GM18502 (cell line): ENCODE measurements around the gene EIF4B.
A peak's percentile ranks its signal among the peaks of the same experiment; 100 is the strongest.

ENCODE experiments used
- ATAC-seq: cut with Tn5 transposase; IDR thresholded peaks from one replicate; pipeline ENCODE4 v1.9.1; 2021; ENCODE audit warnings: mild to moderate bottlenecking; ENCODE audit not compliant: unreplicated experiment, poor library complexity

EIF4B gene

DNA sequence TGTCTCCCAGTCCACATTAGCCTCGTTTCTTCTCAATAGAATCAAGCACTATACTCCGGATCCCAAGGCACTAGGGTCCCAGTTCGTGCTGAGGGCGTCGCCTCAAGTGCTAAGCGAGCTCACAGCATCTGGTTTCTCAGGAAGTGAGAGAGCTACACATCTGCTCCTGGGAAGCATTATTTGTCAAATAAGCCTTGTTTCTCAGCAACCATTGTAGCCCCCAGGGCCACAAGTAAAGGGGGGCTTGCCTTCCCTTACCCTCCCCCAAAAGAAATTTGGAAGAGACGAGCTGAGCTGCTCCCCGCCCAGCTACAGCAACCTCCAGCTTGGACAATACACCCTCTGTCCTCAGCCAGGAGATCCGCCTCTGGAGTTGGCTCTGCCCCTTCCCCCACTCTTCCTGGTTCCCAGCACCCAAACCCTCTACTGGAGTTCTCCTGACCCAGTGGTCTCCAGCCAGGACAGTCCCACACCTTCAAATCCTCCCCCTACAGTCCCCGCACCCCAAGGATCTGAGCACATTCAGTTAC, 37.9 kb downstream of the EIF4B start:
- ATAC-seq, result no peak

DNA sequence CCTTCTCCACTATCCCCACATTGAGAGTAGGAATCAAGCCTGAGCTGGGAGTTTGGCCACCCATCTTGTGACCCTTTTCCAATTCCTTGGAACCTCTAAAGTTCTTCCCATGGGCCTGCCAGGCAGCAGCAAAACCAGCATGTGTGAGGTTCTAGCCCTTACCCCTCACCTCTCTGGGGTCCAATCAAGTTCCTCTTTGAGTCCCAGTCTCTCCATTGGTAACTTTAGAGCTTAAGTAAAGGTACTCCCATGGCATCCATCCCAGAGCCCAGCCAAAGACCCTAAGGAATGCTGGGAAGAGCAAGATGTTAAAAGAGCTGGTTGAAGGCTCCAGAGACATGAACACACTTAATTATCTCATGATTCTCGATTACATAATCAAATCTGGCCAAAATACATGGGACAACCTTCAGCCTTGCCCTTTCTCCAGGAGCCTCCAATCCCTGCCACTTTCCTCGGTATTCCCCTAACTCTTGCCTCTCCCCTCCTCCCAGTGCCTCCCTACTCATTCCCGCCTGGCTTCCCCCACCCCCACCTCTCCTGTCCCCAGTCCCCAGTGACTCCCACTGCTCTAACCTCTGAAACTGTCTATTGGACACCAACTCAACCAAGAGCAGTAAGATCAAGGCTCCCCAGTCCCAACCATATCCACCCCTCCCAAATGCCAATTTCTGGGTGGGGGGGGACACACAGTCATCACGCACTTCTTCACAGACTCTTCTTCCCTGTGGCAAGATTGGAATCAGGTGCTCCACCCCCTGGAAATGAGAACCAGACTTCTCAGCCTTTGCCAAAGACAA, 38.8 kb downstream of the EIF4B start:
- ATAC-seq, result no peak

DNA sequence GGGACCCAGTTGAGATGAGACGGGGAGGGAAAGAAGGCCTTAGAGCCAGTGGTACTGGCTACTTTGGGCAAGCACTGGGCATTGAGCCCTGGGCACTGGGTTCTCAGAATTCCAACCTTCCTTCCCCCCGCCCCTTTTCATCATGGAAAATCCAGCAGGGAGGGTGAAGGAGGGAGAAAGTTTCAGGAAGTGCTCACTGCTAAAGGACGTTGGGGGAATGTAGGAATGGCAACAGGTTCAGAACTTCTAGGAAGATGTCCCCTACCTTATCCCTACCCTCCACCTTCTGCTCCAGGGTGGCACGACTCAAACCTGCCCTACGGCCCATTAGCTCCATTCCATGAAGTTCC, 39.4 kb downstream of the EIF4B start:
- no peak for ATAC-seq

DNA sequence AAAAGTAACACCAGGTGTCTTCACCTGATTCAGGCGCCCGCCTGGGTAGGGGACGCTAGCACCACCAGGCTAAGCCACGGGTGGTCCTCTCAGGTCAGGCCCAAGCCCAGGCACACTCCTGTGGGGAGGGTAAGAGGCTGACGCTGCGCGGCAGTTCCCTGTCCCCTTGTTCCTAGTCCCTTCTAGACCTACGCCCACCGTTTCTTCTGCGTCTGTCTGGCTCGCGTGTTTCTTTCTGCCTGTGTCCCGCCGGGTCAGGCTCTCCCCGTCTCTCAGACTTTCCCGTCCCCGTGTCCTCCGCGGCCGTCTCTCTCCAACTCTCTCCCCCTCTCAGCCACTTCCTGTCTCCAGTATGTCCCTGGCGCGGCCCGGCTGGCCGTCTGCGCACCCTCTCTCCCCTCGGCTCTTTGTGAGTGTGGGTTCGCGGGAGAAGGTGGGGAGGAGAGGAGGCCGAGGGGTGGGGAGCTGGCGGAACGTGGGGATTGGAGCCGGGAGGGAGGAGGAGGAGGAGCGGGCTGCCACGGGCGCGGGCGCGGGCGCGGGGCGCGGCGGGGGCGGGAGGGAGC, 40.5 kb downstream of the EIF4B start:
- ATAC-seq, result peak; percentile 39

DNA sequence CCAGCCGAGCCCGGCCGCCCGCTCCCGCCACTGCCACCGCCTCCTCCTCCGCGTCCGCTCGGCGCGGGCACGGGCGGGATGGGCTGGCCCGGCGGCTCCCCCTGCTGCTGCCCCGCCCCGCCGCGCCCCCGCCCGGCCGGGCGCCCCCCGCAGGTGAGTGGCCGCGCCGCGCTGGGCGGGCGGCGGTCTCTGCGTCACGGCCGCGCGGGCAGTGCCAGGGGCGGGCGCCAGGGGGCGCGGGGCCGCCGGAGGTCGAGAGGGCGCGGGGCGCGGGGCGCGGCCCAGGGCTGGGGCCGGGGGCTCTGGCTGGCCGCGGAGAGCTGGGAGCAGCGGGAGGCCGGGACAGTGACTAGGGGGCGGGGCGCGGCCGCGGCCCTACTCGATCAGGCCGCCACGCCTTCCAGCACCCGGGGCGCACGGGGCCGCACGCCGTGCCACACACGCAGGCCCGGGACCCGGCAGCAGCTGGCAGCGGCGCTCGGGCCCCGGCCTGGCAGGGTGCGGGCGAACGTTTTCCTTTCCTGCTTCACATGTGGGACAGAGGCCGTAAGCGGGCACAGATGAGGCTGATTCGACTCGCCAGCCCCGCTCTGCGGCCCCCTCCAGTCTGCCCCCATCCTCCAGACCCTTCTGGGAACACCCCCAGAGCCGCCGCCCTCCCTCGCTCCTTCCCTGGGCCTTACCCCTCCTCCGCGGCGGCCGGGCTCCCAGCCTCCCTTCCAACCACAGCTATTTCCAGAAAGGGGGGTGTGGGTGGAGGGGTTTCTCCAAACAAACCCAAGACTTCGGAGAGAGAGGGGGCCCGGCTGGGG, 41.2 kb downstream of the EIF4B start:
- peak; percentile 67 for ATAC-seq

DNA sequence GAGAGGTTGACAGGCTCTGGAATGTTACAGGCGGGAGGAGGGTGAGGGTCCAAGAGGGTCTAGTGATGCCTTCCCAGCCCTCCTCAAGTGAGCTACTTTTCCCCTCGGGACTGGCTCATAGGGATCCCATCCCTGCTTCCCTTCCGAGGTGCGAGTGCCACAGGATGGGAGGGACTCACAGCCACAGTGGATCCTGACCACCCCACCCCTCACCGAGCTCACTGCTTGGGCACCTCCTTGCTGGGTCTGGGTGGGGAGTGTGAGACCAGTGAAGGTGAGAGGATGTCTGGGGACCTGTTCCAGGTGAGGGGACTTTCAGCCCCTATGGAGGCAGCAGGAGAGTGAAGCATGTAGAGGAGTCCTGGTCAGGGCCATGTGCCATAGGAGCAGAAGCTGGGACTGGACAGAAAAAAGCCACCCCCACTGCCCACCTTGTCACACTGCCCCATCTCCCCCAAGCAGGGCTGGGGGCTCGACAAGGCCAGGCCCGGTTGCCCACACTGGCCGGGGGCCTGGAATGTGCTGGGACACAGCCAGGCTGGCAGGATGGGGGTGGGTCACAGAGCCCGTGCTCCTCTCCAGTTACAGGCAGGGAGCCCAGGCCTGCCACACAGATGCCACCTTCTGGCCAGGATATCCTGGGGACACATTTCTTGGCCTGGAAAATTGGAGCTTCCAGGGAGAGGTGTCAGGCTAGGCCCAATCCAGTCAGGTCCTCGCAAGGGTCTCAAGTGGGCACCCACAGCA, 42.0 kb downstream of the EIF4B start:
- no peak for ATAC-seq

DNA sequence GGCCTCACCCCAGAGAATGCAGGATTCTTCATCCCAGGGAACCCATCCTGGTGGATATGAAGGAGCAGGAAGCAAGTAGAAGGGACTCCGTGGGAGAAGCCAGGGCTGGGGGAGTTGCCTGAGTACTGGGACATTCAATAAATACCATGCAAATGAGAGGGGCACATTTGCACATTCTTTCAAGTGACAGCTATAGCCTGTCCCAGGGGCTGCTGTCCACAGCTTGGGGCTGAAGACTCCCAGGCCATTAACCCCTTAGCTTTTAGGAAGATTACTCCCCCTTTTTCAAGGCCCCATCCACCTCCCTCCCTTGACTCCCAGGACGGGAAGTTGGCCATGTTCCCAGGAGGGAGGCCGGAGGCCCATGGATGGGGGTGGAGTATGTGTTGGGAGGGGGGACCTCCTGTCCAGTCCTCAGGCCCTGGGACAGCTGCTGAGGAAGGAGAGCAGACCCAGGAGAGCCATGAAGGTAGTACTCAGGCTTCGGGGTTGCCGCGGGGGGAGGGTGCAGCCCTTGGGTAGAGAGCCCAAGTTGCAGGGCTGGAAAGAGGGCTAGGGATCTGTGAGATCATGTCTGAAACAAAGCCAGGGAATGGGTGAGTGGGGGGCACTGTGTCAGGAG, 42.6 kb downstream of the EIF4B start:
- no peak for ATAC-seq

DNA sequence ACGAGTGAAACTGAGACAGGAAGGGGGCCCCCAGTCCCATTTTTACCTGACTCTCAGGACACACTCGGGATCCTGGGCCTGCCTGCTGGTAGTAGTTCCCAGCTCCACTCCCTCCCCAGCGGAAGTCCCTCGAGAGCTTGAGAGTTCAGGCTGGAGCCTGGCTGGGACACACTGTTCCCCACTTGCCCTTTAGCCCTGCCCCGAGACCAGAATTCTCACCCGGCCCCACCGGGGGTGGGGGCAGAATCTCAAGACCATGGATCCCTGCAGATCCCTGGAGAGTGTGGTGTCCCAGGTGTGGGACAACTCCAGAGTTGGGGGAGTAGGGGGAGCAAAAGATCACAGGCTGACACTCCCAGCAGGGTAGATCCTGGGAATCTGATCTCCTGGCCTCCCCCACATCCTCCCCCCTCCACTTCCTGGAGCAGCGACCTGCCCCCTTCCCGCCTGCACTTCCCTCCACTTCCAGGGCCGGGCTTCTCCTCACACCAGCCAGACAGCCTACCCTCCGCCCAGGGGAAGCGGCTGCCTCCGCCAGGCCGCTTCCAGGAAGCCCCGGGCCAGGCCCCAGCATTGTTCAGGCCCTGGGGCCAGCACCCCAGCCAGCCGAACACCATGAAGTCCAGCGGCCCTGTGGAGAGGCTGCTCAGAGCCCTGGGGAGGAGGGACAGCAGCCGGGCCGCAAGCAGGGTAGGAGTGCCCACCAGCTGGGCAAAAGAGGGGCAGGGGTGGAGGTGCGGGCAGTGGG, 43.5 kb downstream of the EIF4B start, which contains the start of gene TNS2:
Gene TNS2, plus strand, starts transcription at position 495 of the 748 bp plus-strand sequence. Its CDS starts 121 bp downstream, at position 616.
- ATAC-seq, result no peak

DNA sequence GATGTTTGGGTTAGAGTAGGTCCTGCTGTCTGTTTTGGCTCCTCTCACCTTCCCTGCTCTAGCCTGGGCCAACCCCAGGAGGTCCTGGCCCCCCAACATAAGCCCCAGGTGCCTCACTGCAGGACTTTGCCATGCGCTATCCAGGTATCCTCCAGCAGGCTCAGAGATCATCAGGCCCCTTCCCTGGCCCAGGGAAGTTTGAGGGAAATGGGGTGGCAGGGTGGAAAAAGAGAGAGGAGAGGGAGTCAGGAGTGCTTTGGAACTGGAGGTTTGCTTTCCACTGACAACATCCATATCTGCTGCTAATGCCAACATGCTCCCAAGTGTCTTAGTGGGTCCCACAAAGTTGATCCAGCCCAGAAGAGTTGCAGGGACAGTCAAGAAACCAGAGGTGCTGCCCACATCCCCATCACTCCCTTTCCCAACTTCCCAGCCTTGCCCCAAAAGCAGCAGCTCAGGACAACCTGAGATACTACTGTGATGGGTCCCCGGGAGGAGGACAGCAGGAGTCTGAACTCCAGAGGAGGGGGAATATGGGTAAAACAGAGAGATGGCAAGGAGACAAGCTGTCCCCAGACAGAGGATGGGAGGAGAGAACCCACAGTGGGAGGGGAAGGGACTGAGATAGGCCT, 44.3 kb downstream of the EIF4B start:
- ATAC-seq, result no peak

DNA sequence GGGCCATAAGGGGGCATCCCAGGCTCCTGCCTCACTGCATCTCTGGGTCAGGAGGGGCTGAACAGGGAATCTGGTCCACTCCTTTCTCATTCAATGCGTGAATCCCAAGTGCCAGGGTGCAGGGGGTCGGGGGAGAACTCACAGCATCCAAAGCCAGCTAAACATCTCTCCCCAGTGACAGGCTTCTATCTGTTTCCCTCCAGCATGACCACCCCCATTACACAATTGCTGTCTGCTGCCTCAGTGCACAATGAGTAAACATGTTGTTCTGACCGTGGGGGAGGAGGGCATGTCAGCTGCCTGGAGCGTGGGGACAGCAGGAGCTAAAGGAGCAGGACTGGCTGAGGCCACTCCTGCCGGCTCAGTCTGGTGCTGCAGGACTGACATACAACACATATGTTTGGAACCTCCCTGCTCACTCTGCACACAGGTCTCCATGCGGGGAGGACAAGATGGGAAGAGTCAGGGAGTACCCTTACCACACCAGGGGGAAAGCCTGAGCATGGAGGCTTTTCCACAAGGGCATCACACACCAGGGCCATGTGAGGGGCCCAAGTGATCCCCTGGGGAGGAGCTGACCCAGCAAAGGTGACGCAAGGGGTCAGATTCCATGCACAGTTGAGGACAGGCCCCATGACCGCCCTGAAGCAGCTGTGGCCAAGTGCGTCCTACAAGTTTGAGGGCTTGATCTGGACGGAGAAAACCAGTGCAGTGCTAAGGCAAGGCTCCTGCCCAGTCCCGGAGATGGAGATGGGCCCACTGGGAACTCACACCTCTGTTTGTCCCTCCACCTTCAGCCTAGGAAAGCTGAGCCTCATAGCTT, 45.0 kb downstream of the EIF4B start:
- no peak for ATAC-seq

DNA sequence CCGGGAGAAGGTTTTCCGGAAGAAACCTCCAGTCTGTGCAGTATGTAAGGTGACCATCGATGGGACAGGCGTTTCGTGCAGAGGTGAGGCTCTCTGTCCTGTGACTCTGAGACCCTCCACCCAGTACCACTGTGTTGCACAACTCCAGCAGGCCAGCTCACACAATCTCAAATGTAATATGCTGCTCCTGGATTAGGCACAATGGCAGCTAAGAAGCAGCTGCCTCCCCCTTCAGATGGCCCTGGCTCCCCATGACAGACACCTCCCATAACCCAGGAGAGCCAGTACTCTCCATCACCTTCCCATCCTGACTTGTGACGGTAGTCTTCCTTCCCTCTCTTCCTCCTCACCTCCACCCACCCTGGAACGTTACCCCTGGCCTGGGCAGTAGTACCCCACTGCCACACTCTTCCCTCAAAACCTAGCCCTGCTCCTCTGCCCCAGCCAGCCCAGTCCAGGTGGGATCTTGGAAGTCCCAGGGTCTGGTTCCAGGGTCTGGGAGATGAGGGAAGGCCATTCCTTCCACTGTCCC, 45.7 kb downstream of the EIF4B start:
- no peak for ATAC-seq

DNA sequence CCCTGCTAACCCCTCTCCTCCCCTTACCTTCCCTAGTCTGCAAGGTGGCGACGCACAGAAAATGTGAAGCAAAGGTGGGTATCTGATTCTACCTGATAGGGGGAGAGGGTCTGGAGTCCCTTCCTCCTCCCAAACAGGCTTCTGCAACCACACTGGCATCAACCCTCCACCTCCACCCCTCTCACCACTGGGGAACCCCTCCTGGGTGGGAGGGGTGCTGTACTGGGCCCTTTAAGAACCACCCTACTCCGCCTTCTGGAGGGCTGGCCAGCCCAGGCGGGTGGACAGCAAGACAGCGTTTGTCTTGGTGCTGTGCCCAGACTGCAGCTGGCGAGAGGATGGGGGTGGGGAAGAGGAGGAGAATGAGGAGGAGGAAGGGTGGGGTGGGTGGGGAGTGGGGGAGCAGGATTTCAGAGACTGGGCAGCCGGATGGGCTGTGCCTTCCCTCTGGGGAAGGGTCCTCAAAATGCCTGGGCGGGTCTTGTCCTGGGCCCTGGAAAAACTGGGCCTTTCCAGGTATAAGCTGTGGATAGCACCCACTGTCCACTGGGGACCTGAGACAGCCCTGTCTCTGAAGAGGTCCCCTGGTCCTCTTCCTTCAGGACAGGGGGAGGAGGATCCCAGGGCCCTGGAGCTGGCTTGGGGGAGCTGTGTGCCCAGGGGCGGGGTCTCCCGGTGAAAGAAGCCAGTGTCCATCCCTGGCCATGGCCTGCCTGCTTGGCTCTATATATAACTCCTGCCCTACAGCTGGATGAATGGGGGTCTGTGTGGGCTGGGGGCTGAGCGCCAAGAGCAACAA, 46.4 kb downstream of the EIF4B start:
- ATAC-seq, result no peak

DNA sequence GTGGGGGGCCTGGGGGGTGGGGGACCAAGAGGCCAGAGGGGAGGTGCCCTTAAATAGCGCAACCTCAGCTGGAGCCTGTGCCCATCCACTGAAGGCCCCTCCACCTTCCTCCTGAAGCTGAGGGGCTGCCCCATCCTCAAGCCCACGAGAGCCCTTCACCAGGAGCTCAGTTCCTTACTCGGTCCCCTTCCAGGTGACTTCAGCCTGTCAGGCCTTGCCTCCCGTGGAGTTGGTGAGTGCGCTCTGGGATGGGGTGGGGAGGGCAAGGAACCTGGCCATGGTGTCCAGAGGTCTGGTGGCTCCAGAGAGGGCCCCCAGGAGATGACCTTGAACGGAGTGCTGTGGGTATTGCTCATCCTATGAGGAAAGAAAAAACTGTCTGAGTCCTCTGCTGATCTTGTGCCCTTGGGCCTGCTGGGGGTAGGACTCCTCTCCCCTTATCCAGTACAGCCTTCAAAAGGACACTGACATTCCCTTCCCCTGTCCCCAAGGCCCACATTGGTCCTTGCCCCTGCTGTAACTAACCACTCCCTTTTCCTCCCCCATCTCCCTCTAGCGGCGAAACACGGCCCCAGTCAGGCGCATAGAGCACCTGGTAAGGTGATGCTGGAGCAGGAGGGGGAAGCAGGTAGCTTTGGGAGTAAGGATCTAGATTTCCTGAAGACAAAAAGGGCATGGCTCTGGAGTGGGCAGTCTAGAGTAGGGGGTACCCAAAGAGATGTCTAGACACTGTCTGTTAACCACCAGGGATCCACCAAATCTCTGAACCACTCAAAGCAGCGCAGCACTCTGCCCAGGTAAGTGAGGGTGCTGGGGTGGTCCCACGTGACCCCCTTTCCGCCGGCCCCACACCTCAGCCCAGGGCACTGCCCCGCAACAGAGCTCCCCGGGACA, 47.2 kb downstream of the EIF4B start:
- no peak for ATAC-seq

DNA sequence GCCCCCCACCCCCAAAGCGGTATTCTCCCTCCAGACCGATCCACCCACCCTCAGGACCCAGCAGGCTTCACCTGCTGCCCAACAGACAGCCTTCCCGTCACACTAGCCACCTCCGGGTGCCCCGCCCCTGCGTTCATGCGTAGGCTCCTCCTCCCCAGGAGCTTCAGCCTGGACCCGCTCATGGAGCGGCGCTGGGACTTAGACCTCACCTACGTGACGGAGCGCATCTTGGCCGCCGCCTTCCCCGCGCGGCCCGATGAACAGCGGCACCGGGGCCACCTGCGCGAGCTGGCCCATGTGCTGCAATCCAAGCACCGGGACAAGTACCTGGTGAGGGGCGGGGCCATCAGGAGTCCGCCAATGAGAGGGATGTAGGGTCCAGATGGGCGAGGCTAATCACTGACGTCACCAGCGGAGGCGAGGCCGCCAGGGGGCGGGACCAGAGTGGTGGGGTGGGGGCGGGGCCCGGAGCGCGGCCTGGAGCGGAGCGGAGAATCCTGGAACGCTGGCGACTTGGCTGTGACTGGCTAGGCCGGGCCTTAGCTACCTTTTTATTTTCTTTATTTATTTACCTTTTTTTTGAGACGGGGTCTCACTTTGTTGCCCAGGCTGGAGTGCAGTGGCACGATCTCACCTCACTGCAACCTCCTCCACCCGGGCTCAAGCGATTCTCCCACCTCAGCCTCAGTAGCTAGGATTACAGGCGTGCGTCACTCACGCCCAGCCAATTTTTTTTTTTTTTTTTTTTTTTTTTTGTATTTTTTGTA, 48.0 kb downstream of the EIF4B start:
- ATAC-seq, result peak; percentile 94
